K562 (cell line): ENCODE data around the gene AMOTL1. TPM values are rescaled to one million over a fixed set of nuclear protein-coding genes. Genes with fewer than 3 reads are reported as not detected.

Source experiments
- ATAC-seq: fragments of 200-7000 bp; cut with Tn5 transposase; 3 replicates; pipeline ENCODE4 v1.9.1; 2020; ENCODE audit warnings: moderate library complexity
- BruUV-seq: library from RNA; stranded (reverse); fragments of 400-500 nt; replicated peaks from 2 replicates; lab custom pipeline; 2021; lab: Mats Ljungman, UMichigan
- CTCF ChIA-PET: fragments of 300-600 bp; formaldehyde crosslinking; extraction: SDS; loops from one replicate; lab custom pipeline; 2021; ENCODE audit warnings: low intra/inter-chr PET ratio; lab: Yijun Ruan, JAX
- POLR2A ChIA-PET: fragments of 300-600, 350-650 bp; sonication (Branson Sonifier 250); formaldehyde crosslinking; extraction: SDS; loops from one replicate; lab custom pipeline; 2021; ENCODE audit warnings: antibody characterized with exemption, inconsistent platforms; lab: Yijun Ruan, JAX
- DNase-seq, 4 experiments: peaks; one replicate each; pipeline versions ENCODE4 v3.0.0 to v3.0.0-alpha.2; 2011 to 2018; ENCODE audit warnings: low spot score in 3 of 4, mixed read lengths in 3 of 4; ENCODE audit errors: extremely low read depth in 1 of 4
- FAIRE-seq: peaks from 2 replicates; lab custom pipeline; 2011; peaks lifted over from hg19 to GRCh38; lab: Jason Lieb, UNC
- H2AFZ ChIP-seq: 2 replicates; pipeline ENCODE4 v1.6.0; 2011; ENCODE audit warnings: low read depth, low read length, control low read depth, inconsistent platforms
- H3K27ac ChIP-seq: fragments of 200-600 bp; 3 replicates; pipeline ENCODE4 v1.8.0; 2011; ENCODE audit warnings: low read depth, mild to moderate bottlenecking, control low read depth, inconsistent platforms, low read length, moderate library complexity, mixed read lengths; ENCODE audit errors: extremely low read depth
- H3K27me3 ChIP-seq, 2 experiments: fragments of 300-600 bp in 1 of 2; 2 replicates in 1 of 2; 3 replicates in 1 of 2; pipeline versions ENCODE4 v1.6.0 to v1.8.0; 2011; ENCODE audit warnings: inconsistent platforms in 2 of 2, low read length in 2 of 2, mild to moderate bottlenecking in 1 of 2, mixed read lengths in 1 of 2, moderate library complexity in 1 of 2; ENCODE audit not compliant: control insufficient read depth in 2 of 2, insufficient read depth in 2 of 2
- H3K36me3 ChIP-seq: fragments of 300-600 bp; 3 replicates; pipeline ENCODE4 v1.8.0; 2011; ENCODE audit warnings: mild to moderate bottlenecking, low read length, inconsistent platforms; ENCODE audit not compliant: control insufficient read depth, insufficient read depth
- H3K4me1 ChIP-seq, 2 experiments: fragments of 200-600 bp in 1 of 2; replicated peaks in 1 of 2; 2 replicates in 1 of 2; 3 replicates in 1 of 2; pipeline versions ENCODE4 v1.5.1 to v1.8.0; 2011; ENCODE audit warnings: inconsistent platforms in 2 of 2, low read length in 2 of 2, mild to moderate bottlenecking in 1 of 2, mixed read lengths in 1 of 2, moderate library complexity in 1 of 2; ENCODE audit not compliant: control insufficient read depth in 2 of 2, insufficient read depth in 2 of 2
- H3K4me2 ChIP-seq: 2 replicates; pipeline ENCODE4 v1.6.1; 2011; ENCODE audit warnings: low read length, control low read depth, inconsistent platforms, mixed read lengths; ENCODE audit not compliant: insufficient read depth
- H3K4me3 ChIP-seq: fragments of 200-600 bp; sonication (generic), shearing (Covaris generic); 2 replicates; pipeline ENCODE4 v1.5.1; 2016; ENCODE audit warnings: control low read depth, inconsistent platforms
- H3K79me2 ChIP-seq: fragments of 200-600 bp; 3 replicates; pipeline ENCODE4 v1.8.0; 2011; ENCODE audit warnings: low read length, inconsistent platforms; ENCODE audit not compliant: control insufficient read depth, insufficient read depth
- H3K9ac ChIP-seq, 2 experiments: 2 replicates each; pipeline versions ENCODE4 v1.6.0 to v1.6.1; 2011; ENCODE audit warnings: low read depth in 2 of 2, low read length in 2 of 2, control low read depth in 1 of 2, inconsistent platforms in 1 of 2, mild to moderate bottlenecking in 1 of 2, mixed read lengths in 1 of 2; ENCODE audit not compliant: insufficient read depth in 1 of 2
- H3K9me1 ChIP-seq: one replicate; pipeline ENCODE4 v1.6.0; 2011; ENCODE audit warnings: inconsistent platforms, mild to moderate bottlenecking, low read length, moderate library complexity; ENCODE audit not compliant: control insufficient read depth, insufficient read depth
- H3K9me3 ChIP-seq: replicated peaks from 2 replicates; pipeline ENCODE4 v1.5.1; 2011; ENCODE audit warnings: low read depth, low read length, inconsistent platforms; ENCODE audit not compliant: control insufficient read depth, insufficient read depth
- H4K20me1 ChIP-seq: replicated peaks from 2 replicates; pipeline ENCODE4 v1.6.1; 2011; ENCODE audit warnings: low read length, inconsistent platforms, mixed read lengths; ENCODE audit not compliant: control insufficient read depth, insufficient read depth
- CHD2 ChIP-seq: IDR thresholded peaks from 2 replicates; pipeline ENCODE4 v1.6.1; 2011; ENCODE audit warnings: low read depth, low read length
- GTF2E2 ChIP-seq: fragments of 200-800 bp; sonication (Bioruptor generic); IDR thresholded peaks from 2 replicates; pipeline ENCODE4 v1.6.1; 2016; ENCODE audit warnings: missing genetic modification characterization, missing compliant biosample characterization
- HNRNPLL ChIP-seq: fragments of 200-400 bp; formaldehyde crosslinking; IDR thresholded peaks from 2 replicates; pipeline ENCODE4 v1.6.1; 2017; ENCODE audit warnings: low read length, low read depth, mild to moderate bottlenecking; ENCODE audit not compliant: poor library complexity, severe bottlenecking
- ILK ChIP-seq: fragments of 450-650 bp; IDR thresholded peaks from 2 replicates; pipeline ENCODE4 v1.6.1; 2016; ENCODE audit warnings: missing genetic modification characterization, low read depth, mild to moderate bottlenecking, missing compliant biosample characterization, moderate library complexity, borderline replicate concordance
- PHF20 ChIP-seq: fragments of 450-650 bp; IDR thresholded peaks from 2 replicates; pipeline ENCODE4 v1.6.1; 2018; ENCODE audit not compliant: partially characterized antibody
- POLR3G ChIP-seq: IDR thresholded peaks from 2 replicates; pipeline ENCODE4 v1.6.1; 2011; ENCODE audit not compliant: insufficient read length, insufficient replicate concordance; ENCODE audit errors: extremely low read depth
- RCOR1 ChIP-seq, 2 experiments: IDR thresholded peaks; 2 replicates each; pipeline ENCODE4 v1.6.1; 2012; ENCODE audit warnings: low read depth in 2 of 2, low read length in 2 of 2, borderline replicate concordance in 1 of 2, improper control_type of control experiment in 1 of 2
- RFX1 ChIP-seq: fragments of 450-650 bp; IDR thresholded peaks from 2 replicates; pipeline ENCODE4 v1.6.1; 2016; ENCODE audit warnings: mild to moderate bottlenecking, moderate library complexity
- TAL1 ChIP-seq: fragments of 450-650 bp; IDR thresholded peaks from 2 replicates; pipeline ENCODE4 v1.6.1; 2016; ENCODE audit warnings: mild to moderate bottlenecking
- TARDBP ChIP-seq: fragments of 450-650 bp; IDR thresholded peaks from 2 replicates; pipeline ENCODE4 v1.6.1; 2016
- TCFL5 ChIP-seq: fragments of 250-450 bp; sonication (Bioruptor Pico); conservative IDR thresholded peaks from 2 replicates; pipeline ENCODE4 v1.6.1; 2021; ENCODE audit warnings: mild to moderate bottlenecking, moderate library complexity, matching md5 sums
- WGBS: fragments of 100-300 bp; shearing (Covaris generic); methylation state at CpG from one replicate; pipeline ENCODE4 v1.1.6; 2016; ENCODE audit warnings: low coverage, mixed read lengths; ENCODE audit not compliant: insufficient coverage; ENCODE audit errors: missing lambda C conversion rate; 5-methylcytosine and 5-hydroxymethylcytosine counted together
- in situ Hi-C: fragments of 300-500 bp; cut with MboI; formaldehyde crosslinking; loops from 4 replicates; pipeline ENCODE4 v1.15.0; 2018; ENCODE audit warnings: inconsistent platforms, mixed read lengths
- intact Hi-C: fragments of 100-400 bp; cut with micrococcal nuclease; formaldehyde crosslinking; loops from 2 replicates; pipeline ENCODE4 v1.14.2; 2022
- polyA plus RNA-seq, 8 experiments: library from polyadenylated mRNA; depleted of rRNA in 4 of 8; stranded (reverse) in 5 of 8; unstranded in 3 of 8; fragments of >200 nt; fragmentation: Nextera tagmentation in 2 of 8; fragmentation: Illumina TruSeq in 1 of 8; extraction: Ambion mirVana in 2 of 8; extraction: Trizol in 1 of 8; gene quantifications; 2 replicates each; pipeline versions ENCODE4 v1.2.1 to v1.2.3, GENCODE V29; 2011 to 2014; ENCODE audit warnings: inconsistent platforms in 1 of 8, missing spikeins in 1 of 8
- total RNA-seq, 7 experiments: library from RNA; depleted of rRNA in 6 of 7; stranded (reverse); fragments of >200 nt in 6 of 7; fragmentation: Illumina TruSeq in 2 of 7; extraction: Trizol in 2 of 7; gene quantifications; 2 replicates each; pipeline versions ENCODE4 v1.2.1 to v1.2.3, GENCODE V29; 2011 to 2021; ENCODE audit warnings: low replicate concordance in 1 of 7
- TF ChIP-seq, protein P1 (sequence below): IDR thresholded peaks from 3 replicates; pipeline ENCODE4 v1.6.1; 2011; ENCODE audit warnings: borderline replicate concordance, mild to moderate bottlenecking; ENCODE audit not compliant: insufficient read length, insufficient read depth
- TF ChIP-seq, protein P2 (sequence below): fragments of 450-650 bp; IDR thresholded peaks from 2 replicates; pipeline ENCODE4 v1.6.1; 2016; ENCODE audit warnings: borderline replicate concordance

The AMOTL1 gene
- total and polyA plus RNA-seq, 9 of the 15 experiments (the other 6 are each of a cell fraction or from before 2014, with no cell fraction given), result 4.0 to 35.4 (median 14.0) TPM

DNA sequence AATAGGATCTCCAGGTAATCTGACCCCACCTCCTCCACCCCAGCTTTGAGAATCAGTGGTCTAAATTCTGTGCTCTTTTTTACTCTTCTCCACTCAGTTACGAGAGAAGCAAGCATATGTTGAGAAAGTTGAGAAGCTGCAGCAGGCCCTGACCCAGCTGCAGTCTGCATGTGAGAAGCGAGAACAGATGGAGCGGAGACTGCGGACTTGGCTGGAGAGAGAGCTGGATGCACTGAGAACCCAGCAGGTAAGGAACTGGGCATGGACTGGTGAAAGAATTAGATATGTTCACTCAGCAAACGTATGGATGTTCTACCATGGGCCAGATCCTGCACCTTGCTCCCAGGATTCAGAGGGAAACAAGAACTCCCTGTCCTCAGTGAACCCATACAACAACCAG lies 85.7 kb downstream of the AMOTL1 start (continued):
- TF ChIP-seq POLR3G, result no peak
- no peak for TF ChIP-seq TAL1
- no peak for TF ChIP-seq HNRNPLL
- TF ChIP-seq, all 486 proteins: peak for 0

- FAIRE-seq (no peak), DNase-seq (no peak), ATAC-seq (no peak)
- Histone ChIP-seq H3K9ac (no peak overlapping the region), H3K4me3 (no peak overlapping the region), H3K9me3 (no peaks in the 10 kb centered on the region), H3K9me1 (no peaks in the 10 kb centered on the region), H3K27ac (no peak overlapping the region), H2AFZ (no peak overlapping the region), H3K36me3 (peaks cover 72% of the 10 kb centered on the region), H3K4me1 (peaks cover 0 to 7% of the 10 kb centered on the region in 2 experiments; a peak in 2 of 5 replicates), H3K4me2 (no peak overlapping the region), H3K79me2 (no peaks in the 10 kb centered on the region), H4K20me1 (no peaks in the 10 kb centered on the region), H3K27me3 (no peaks in the 10 kb centered on the region)
- intact Hi-C loops (no loop called here), in situ Hi-C loops (no loop called here)
- BruUV-seq, result no TSS peak
- CTCF ChIA-PET, result no interaction called here
- POLR2A ChIA-PET, result interaction anchor here (0.8 to 1.1 kb wide), 2 partner anchors 10 to 35 kb away, joined by 3 read pairs; no protein-coding TSS in a partner anchor
- 56% methylated on average over 8 of the region's 8 CpGs for WGBS
- TF ChIP-seq CHD2 (no peak), RFX1 (no peak), TARDBP (no peak), ILK (no peak), GTF2E2 (no peak), TCFL5 (CRISPR knock-in tag) (no peak), RCOR1 (IDR thresholded peaks at IDR 0.05; ENCODE audit: borderline replicate concordance in 1 of 2, low read depth in 2 of 2, low read length in 2 of 2) (no peak), PHF20 (no peak)
- TF ChIP-seq, protein P1, sequence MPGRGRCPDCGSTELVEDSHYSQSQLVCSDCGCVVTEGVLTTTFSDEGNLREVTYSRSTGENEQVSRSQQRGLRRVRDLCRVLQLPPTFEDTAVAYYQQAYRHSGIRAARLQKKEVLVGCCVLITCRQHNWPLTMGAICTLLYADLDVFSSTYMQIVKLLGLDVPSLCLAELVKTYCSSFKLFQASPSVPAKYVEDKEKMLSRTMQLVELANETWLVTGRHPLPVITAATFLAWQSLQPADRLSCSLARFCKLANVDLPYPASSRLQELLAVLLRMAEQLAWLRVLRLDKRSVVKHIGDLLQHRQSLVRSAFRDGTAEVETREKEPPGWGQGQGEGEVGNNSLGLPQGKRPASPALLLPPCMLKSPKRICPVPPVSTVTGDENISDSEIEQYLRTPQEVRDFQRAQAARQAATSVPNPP, result no peak
- TF ChIP-seq, protein P2, sequence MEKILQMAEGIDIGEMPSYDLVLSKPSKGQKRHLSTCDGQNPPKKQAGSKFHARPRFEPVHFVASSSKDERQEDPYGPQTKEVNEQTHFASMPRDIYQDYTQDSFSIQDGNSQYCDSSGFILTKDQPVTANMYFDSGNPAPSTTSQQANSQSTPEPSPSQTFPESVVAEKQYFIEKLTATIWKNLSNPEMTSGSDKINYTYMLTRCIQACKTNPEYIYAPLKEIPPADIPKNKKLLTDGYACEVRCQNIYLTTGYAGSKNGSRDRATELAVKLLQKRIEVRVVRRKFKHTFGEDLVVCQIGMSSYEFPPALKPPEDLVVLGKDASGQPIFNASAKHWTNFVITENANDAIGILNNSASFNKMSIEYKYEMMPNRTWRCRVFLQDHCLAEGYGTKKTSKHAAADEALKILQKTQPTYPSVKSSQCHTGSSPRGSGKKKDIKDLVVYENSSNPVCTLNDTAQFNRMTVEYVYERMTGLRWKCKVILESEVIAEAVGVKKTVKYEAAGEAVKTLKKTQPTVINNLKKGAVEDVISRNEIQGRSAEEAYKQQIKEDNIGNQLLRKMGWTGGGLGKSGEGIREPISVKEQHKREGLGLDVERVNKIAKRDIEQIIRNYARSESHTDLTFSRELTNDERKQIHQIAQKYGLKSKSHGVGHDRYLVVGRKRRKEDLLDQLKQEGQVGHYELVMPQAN, result no peak
Measured at GRCh38 chr11:94854770-94855633, 86.8 kb downstream of the AMOTL1 start.
